HK-2 (cell line): Measurements from ENCODE around the gene SYT6.

Experiments used
- DNase-seq: peaks from one replicate; pipeline ENCODE4 v3.0.0-alpha.2; 2018; ENCODE audit not compliant: unreplicated experiment

The SYT6 gene

GRCh38 chr1:114117654-114118053, 36.0 kb downstream of the SYT6 start:
- no peak for DNase-seq

GRCh38 chr1:114116086-114116485, 37.6 kb downstream of the SYT6 start:
- DNase-seq: no peak

GRCh38 chr1:114114185-114115094, 39.2 kb downstream of the SYT6 start:
- DNase-seq: no peak

- DNase-seq: no peak
Measured at GRCh38 chr1:114113411-114114184, 40.1 kb downstream of the SYT6 start.

GRCh38 chr1:114112775-114113174, 40.9 kb downstream of the SYT6 start:
- DNase-seq: no peak

- DNase-seq: no peak
Measured at GRCh38 chr1:114111731-114112641, 41.7 kb downstream of the SYT6 start.

- no peak for DNase-seq
Measured at GRCh38 chr1:114109981-114110380, 43.7 kb downstream of the SYT6 start.

GRCh38 chr1:114108751-114109255, 44.9 kb downstream of the SYT6 start:
- DNase-seq: no peak

DNA sequence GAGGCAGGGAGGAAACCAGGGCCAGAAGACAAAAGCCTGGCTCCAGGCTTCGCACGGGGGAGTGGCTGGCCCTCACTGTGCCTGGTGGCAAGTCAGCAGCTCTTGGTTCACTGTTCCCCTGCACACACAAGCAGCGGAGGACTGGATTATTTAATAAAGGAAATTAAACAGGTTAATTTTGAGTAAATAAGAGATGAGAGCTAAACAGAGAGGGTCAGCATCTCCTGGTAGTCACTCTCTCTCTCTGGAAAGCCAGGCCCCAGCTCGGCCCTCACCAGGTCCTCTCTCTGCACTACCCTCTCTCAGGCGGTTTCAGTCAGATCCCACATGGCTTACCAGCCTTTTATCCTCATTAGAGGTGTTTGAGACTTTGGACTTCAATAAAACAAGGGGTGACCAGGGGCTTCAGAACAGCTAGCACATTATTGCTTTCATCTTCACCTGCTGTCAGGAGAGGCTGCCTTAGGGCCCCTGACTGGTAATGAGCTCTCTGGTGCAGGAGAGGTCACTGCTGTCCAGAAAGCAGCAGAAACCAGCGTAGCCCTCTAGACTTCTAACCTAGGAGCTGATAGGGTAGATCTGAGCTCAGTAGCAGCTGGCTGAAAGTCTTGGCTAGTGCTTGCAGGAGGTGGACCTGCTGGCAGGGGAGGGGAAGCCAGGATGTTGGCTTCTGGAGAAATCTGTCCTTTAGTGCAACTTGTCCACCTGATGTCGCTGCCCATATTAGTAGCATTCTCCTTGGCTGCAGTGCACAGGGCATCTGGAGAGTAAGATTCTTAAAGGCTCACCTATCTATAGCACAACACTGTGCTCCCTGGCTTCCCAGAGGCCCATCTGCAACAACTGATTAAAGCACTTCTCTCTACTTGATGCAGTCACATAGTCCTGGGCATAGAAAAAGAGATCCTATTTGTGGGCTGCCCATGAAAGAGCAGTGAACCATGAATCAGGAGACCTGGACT, 45.9 kb downstream of the SYT6 start:
- no peak for DNase-seq

DNA sequence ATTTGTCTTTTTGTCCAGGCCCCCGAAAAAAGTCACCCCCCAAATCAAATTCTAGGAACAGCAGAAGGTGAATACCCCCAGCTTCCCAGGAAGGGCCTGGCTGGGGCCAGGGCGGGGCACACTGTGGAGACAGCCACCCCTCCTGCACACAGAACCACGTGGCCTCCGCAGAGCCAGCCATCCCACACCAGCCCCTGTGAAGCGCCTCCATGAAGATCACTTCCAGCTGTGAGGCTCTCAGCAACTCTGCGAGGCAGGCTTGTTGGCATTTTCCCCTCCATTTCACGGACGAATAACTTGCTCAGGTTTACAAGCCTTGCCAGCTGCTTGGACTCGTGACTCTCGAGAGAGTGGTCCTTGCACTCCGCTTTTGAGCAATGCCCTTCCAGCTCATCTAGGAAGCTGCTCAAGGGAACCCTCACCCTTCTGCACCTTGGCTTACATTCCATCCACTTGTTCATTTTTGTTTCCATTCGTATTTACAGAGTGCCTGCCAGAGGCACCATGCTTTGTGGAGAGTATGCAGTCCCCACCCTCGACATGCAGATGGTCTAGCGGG, 48.2 kb downstream of the SYT6 start:
- no peak for DNase-seq

GRCh38 chr1:114104949-114105348, 48.7 kb downstream of the SYT6 start:
- no peak for DNase-seq

GRCh38 chr1:114103992-114104391, 49.7 kb downstream of the SYT6 start:
- DNase-seq: no peak

- DNase-seq: no peak
Measured at GRCh38 chr1:114102136-114102535, 51.5 kb downstream of the SYT6 start.

GRCh38 chr1:114100148-114100547, 53.5 kb downstream of the SYT6 start:
- no peak for DNase-seq

DNA sequence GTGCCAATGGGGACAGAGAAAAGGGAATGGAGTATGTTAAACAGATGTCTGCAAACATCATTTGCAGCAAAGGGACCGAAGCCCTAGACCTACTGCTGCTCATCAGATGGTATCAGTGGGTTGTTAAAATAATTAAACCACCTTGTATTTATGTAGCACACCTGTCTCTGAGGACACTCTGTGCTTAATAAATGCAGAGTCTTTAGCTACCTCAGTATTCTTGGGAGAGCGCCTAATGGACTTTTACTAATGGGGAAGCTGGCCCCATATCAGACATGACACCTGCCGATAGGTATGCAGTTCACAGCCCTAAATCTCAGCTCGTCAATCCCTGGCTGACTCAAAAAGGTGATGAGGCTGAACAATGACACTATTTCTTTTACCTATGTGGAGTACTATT, 54.4 kb downstream of the SYT6 start:
- no peak for DNase-seq

- no peak for DNase-seq
Measured at GRCh38 chr1:114097109-114097508, 56.6 kb downstream of the SYT6 start.

GRCh38 chr1:114094675-114095074, 59.0 kb downstream of the SYT6 start:
- DNase-seq: no peak

GRCh38 chr1:114094363-114094634, 59.4 kb downstream of the SYT6 start:
- DNase-seq: no peak

DNA sequence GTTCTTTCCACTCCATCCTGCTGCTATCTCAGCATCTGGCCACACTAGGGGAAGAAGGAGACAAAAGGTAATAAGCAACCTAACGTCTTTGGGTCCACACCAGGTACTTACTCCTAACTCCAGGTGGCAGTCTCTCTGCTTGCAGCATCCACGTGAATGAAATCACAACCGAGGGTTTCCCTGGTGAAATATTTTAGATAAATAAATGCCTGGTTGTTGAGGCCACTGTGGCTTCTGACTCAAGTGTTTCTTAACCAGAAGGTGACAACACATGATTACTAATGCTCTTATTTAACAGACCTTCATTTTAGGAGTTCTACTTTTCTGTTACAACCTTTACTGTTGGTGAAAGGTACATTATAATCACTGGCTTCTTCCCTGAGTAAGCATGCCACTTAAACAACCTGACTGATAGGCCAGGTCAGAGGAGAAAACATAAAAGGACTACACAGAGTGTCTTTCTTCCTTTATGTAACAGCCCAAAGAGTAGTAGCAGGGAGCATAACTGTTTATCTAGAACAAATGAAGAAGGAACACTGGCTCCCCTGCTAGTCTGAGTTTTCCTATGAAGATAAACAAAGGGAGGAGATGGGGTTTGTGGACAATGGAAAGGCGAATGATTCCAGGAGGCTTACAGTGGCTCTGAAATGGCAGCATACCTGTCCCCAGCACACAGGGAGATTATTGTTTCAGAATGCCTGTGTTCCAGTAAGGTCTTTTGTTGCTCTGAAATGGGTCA, 59.9 kb downstream of the SYT6 start:
- no peak for DNase-seq
